ENCODE data around the gene WNT10A. TPM values are rescaled to one million over a fixed set of nuclear protein-coding genes. Genes with fewer than 3 reads are reported as not detected.

WNT10A gene
- total and polyA plus RNA-seq, 9 of the 15 experiments (the other 6 are each of a cell fraction or from before 2014, with no cell fraction given) = not detected

GRCh38 chr2:218853766-218854165 is 26.9 kb upstream of the WNT10A start (continued):
- peak; percentile 36; the same call in 1 of the 2 replicates for TF ChIP-seq JUND (IDR thresholded peaks at IDR 0.05; ENCODE audit: borderline replicate concordance, low read depth, low read length)
- TF ChIP-seq JUND (tag; IDR thresholded peaks at IDR 0.05; ENCODE audit: borderline replicate concordance, low read depth, low read length) = peak; percentile 37; the same call in 1 of the 3 replicates
- TF ChIP-seq MAFG (tag; conservative IDR thresholded peaks at IDR 0.05) = 0 out of 2 replicates have a peak, but pooled peaks have one; percentile 23
- TF ChIP-seq DDX20 (tag; IDR thresholded peaks at IDR 0.05; ENCODE audit: low read depth) = no peak
- TF ChIP-seq PML (IDR thresholded peaks at IDR 0.05; ENCODE audit: low read length) = no peak
- no peak for TF ChIP-seq BCOR (IDR thresholded peaks at IDR 0.05)
- TF ChIP-seq CTBP1 (IDR thresholded peaks at IDR 0.05; ENCODE audit: borderline replicate concordance) = 0 out of 2 replicates have a peak, but pooled peaks have one; percentile 11
- no peak for TF ChIP-seq TEAD4 (IDR thresholded peaks at IDR 0.05; ENCODE audit: low read length)
- no peak for TF ChIP-seq TEAD4 (CRISPR knock-in tag; IDR thresholded peaks at IDR 0.05; ENCODE audit: borderline replicate concordance)

- ATAC-seq = no peak
- 0% methylated on average over 2 of the region's 5 CpGs for WGBS (ENCODE audit: insufficient coverage, low coverage, missing lambda C conversion rate)
- peaks cover 0 to 41% of the 10 kb centered on the region in 2 experiments; a peak in 3 of 5 replicates for H3K27me3 ChIP-seq (ENCODE audit: control insufficient read depth in 2 of 2, insufficient read depth in 2 of 2, low read length in 2 of 2)
- TF ChIP-seq MAX (CRISPR knock-in tag; IDR thresholded peaks at IDR 0.05) = no peak
- no peak for TF ChIP-seq THAP12 (CRISPR knock-in tag; IDR thresholded peaks at IDR 0.05)
- no peak for TF ChIP-seq E2F5 (CRISPR knock-in tag; IDR thresholded peaks at IDR 0.05)
- no peak for TF ChIP-seq BHLHE40 (IDR thresholded peaks at IDR 0.05; ENCODE audit: low read length)
- TF ChIP-seq ATF6 (CRISPR knock-in tag; IDR thresholded peaks at IDR 0.05) = no peak
- TF ChIP-seq EGR1 (conservative IDR thresholded peaks at IDR 0.05) = no peak
- no peak for TF ChIP-seq ZNF717 (CRISPR knock-in tag; IDR thresholded peaks at IDR 0.05)
- no peak for TF ChIP-seq RHOXF2B (CRISPR knock-in tag; conservative IDR thresholded peaks at IDR 0.05)
- no peak for TF ChIP-seq HIVEP1 (CRISPR knock-in tag; IDR thresholded peaks at IDR 0.05)
Observed at GRCh38 chr2:218854860-218855259, 25.8 kb upstream of the WNT10A start.

More at GRCh38 chr2:218854860-218855259, 25.8 kb upstream of the WNT10A start:
- H3K4me2 ChIP-seq (ENCODE audit: insufficient read depth, low read length) = no peak overlapping the region
- FAIRE-seq (no peak), DNase-seq (ENCODE audit: extremely low read depth in 1 of 4, low spot score in 3 of 4) (no peak)
- no peak overlapping the region for H3K4me3 ChIP-seq
- no peaks in the 10 kb centered on the region for H3K79me2 ChIP-seq (ENCODE audit: control insufficient read depth, insufficient read depth, low read length)
- intact Hi-C loops (cut with micrococcal nuclease) = loop anchor here (10.0 kb wide), 1 partner anchor 300 kb away; no protein-coding TSS in a partner anchor
- ChIA-PET POLR2A (interaction anchor here (0.6 kb wide), 1 partner anchor 144 kb away, joined by 3 read pairs; no protein-coding TSS in a partner anchor), CTCF (ENCODE audit: low intra/inter-chr PET ratio) (interaction anchor here (0.7 kb wide), 1 partner anchor 26 kb away, joined by 4 read pairs; no protein-coding TSS in a partner anchor)
- no peaks in the 10 kb centered on the region for H3K9me3 ChIP-seq (replicated peaks; ENCODE audit: control insufficient read depth, insufficient read depth, low read depth, low read length)
- H3K4me1 ChIP-seq (replicated peaks in 1 of 2; ENCODE audit: control insufficient read depth in 2 of 2, insufficient read depth in 2 of 2, low read length in 2 of 2) = peaks cover 0 to 10% of the 10 kb centered on the region in 2 experiments; a peak in 2 of 5 replicates
- in situ Hi-C loops (cut with MboI) = loop anchor here (10.0 kb wide), 1 partner anchor 260 kb away; no protein-coding TSS in a partner anchor
- H3K36me3 ChIP-seq (ENCODE audit: control insufficient read depth, insufficient read depth, low read length) = no peaks in the 10 kb centered on the region
- no peaks in the 10 kb centered on the region for H4K20me1 ChIP-seq (replicated peaks; ENCODE audit: control insufficient read depth, insufficient read depth, low read length)
- H3K9me1 ChIP-seq (ENCODE audit: control insufficient read depth, insufficient read depth, low read length) = no peaks in the 10 kb centered on the region
- no peak overlapping the region for H3K9ac ChIP-seq (ENCODE audit: insufficient read depth in 1 of 2, low read depth in 2 of 2, low read length in 2 of 2)
- no peak overlapping the region for H3K27ac ChIP-seq (ENCODE audit: extremely low read depth, low read depth, low read length)
- H2AFZ ChIP-seq (ENCODE audit: low read depth, low read length) = no peak overlapping the region
- BruUV-seq (replicated peaks) = no TSS peak

Data from K562 (cell line).